Measurements from ENCODE around the gene EPHB2. TPM values are rescaled to one million over a fixed set of nuclear protein-coding genes. Genes with fewer than 3 reads are reported as not detected.
"Not testable (repeated sequence)": the region's sequence is repeated elsewhere in the genome, so short reads cannot be mapped to it uniquely, and the experiment has no call there.

Gene EPHB2
- polyA plus RNA-seq, 2 of the 4 experiments (the other 2 are of a cell fraction) = 13.0 to 35.3 TPM

DNA sequence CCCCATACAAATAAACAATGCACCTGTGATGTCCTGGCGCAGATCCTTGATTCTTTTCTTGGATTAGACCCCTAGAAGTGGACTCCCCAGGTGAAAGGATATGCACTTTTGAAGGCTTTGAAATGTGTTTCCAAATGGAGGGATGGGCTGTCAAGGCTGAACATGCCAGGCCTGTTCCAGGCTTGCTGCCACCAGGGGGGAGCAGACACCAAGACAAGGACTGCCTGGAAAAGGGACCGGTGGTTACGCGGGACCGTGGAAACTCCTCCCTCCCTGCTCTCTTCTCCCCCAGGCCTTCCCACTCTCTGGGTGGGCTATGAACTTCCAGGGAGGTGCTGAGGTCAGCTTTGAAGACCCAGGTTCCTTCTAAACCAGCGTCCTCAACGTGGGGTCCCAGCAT lies 44.9 kb upstream of the EPHB2 start (continued):
- TF ChIP-seq, protein P1, sequence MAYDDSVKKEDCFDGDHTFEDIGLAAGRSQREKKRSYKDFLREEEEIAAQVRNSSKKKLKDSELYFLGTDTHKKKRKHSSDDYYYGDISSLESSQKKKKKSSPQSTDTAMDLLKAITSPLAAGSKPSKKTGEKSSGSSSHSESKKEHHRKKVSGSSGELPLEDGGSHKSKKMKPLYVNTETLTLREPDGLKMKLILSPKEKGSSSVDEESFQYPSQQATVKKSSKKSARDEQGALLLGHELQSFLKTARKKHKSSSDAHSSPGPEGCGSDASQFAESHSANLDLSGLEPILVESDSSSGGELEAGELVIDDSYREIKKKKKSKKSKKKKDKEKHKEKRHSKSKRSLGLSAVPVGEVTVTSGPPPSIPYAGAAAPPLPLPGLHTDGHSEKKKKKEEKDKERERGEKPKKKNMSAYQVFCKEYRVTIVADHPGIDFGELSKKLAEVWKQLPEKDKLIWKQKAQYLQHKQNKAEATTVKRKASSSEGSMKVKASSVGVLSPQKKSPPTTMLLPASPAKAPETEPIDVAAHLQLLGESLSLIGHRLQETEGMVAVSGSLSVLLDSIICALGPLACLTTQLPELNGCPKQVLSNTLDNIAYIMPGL (CRISPR knock-in tag; IDR thresholded peaks at IDR 0.05; ENCODE audit: borderline replicate concordance) = no peak

DNA sequence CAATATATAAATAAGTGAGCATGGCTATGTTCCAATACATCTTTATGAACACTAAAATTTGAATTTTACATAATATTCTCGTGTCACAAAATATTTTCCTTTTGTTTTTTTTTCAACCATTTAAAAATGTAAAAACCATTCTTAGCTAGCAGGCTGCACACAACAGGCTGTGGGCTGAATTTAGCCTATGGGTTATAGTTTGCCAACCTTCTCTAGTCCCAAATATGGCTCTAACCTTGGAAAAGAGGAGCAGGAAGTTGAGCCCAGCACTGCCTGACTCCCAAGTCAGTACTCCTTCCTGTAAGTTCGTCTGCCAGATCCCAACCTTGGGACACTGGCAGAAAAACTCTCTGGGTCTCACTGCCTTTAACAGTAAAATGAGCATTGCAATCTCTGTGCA lies 44.2 kb upstream of the EPHB2 start:
- ChIA-PET CTCF (interaction anchor here (0.7 to 4.0 kb wide), 9 partner anchors 8 to 298 kb away, joined by 3 to 50 read pairs (median 6); no protein-coding TSS in a partner anchor), POLR2A (no interaction called here)
- DNase-seq (ENCODE audit: low read depth in 1 of 2, low spot score in 1 of 2) (no peak), ATAC-seq (no peak), FAIRE-seq (no peak)
- Histone ChIP-seq H3K4me3 (no peak overlapping the region), H3K27ac (no peak overlapping the region), H3K4me1 (no peaks in the 10 kb centered on the region), H3K4me2 (no peak overlapping the region), H3K9me3 (no peaks in the 10 kb centered on the region)
- TF ChIP-seq, protein P2, sequence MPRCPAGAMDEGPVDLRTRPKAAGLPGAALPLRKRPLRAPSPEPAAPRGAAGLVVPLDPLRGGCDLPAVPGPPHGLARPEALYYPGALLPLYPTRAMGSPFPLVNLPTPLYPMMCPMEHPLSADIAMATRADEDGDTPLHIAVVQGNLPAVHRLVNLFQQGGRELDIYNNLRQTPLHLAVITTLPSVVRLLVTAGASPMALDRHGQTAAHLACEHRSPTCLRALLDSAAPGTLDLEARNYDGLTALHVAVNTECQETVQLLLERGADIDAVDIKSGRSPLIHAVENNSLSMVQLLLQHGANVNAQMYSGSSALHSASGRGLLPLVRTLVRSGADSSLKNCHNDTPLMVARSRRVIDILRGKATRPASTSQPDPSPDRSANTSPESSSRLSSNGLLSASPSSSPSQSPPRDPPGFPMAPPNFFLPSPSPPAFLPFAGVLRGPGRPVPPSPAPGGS (IDR thresholded peaks at IDR 0.05) = no peak
- TF ChIP-seq TFCP2L1 (CRISPR knock-in tag; IDR thresholded peaks at IDR 0.05) = no peak
- TF ChIP-seq PHF8 (IDR thresholded peaks at IDR 0.05; ENCODE audit: borderline replicate concordance, low read depth) = no peak
- TF ChIP-seq, protein P1 (CRISPR knock-in tag; IDR thresholded peaks at IDR 0.05; ENCODE audit: borderline replicate concordance) = no peak
- TF ChIP-seq NR3C1 (IDR thresholded peaks at IDR 0.05) = no peak
- TF ChIP-seq, protein P3, sequence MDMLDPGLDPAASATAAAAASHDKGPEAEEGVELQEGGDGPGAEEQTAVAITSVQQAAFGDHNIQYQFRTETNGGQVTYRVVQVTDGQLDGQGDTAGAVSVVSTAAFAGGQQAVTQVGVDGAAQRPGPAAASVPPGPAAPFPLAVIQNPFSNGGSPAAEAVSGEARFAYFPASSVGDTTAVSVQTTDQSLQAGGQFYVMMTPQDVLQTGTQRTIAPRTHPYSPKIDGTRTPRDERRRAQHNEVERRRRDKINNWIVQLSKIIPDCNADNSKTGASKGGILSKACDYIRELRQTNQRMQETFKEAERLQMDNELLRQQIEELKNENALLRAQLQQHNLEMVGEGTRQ (IDR thresholded peaks at IDR 0.05) = no peak
- no peak for TF ChIP-seq HOXA7 (CRISPR knock-in tag; IDR thresholded peaks at IDR 0.05)
- 35% methylated on average over 2 of the region's 2 CpGs for WGBS (ENCODE audit: missing lambda C conversion rate)

DNA sequence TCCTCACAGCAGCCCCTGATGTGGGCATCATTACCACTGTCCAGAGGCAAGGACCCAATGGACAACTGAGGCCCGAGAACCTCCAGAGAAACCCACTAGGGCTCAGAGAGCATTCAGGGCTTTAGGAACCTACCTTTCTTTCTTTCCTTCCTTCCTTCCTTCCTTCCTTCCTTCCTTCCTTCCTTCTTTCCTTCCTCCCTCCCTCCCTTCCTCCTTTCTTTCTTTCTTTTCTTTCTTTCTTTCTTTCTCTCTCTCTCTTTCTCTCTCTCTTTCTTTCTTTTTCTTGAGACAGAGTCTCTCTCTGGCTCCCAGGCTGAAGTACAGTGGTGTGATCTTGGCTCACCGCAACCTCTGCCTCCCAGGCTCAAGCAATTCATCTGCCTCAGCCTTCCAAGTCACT lies 41.8 kb upstream of the EPHB2 start:
- ATAC-seq; FAIRE-seq; H3K27ac ChIP-seq; H3K9me3 ChIP-seq; H3K4me1 ChIP-seq; DNase-seq (ENCODE audit: low read depth in 1 of 2, low spot score in 1 of 2); H3K4me3 ChIP-seq; POLR2A ChIA-PET; H3K4me2 ChIP-seq: not testable (repeated sequence)
- CTCF ChIA-PET = interaction anchor here (0.6 to 4.0 kb wide), 3 partner anchors 57 to 264 kb away, joined by 3 to 50 read pairs (median 3); no protein-coding TSS in a partner anchor
- 54% methylated on average over 2 of the region's 2 CpGs for WGBS (ENCODE audit: missing lambda C conversion rate)

DNA sequence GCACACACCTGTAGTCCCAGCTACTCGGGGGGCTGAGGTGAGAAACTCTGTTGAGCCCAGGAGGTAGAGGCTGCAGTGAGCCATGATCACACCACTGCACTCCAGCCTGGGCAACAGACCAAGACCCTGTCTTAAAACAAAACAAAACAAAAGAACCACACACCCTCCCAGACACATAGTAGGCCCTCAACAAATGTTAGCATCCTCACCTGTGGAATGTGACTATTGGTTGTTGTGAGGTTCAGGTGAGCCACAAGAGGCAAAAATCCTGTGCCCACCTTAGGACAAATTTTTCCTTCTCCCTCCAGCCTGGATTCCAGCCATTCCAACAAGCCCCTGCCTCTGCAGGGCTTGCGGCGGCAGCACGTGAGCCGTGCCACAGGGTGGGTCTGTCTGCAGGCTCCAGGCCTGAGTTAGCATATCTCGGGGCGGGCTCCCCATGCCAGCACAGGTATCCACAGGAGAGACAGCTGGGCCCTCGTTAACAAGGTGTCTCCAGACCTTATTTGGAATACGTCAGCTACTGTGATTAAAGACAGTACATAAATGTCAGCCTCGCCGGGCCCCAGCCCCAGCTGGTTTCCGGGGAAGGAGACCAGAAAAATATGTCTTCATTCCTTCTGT lies 40.2 kb upstream of the EPHB2 start:
- Histone ChIP-seq H3K4me1 (0 out of 3 replicates have a peak, but pooled peaks cover 4% of the 10 kb centered on the region), H3K4me3 (no peak overlapping the region), H3K27ac (no peak overlapping the region), H3K4me2 (no peak overlapping the region), H3K9me3 (no peaks in the 10 kb centered on the region)
- TF ChIP-seq, protein P4, sequence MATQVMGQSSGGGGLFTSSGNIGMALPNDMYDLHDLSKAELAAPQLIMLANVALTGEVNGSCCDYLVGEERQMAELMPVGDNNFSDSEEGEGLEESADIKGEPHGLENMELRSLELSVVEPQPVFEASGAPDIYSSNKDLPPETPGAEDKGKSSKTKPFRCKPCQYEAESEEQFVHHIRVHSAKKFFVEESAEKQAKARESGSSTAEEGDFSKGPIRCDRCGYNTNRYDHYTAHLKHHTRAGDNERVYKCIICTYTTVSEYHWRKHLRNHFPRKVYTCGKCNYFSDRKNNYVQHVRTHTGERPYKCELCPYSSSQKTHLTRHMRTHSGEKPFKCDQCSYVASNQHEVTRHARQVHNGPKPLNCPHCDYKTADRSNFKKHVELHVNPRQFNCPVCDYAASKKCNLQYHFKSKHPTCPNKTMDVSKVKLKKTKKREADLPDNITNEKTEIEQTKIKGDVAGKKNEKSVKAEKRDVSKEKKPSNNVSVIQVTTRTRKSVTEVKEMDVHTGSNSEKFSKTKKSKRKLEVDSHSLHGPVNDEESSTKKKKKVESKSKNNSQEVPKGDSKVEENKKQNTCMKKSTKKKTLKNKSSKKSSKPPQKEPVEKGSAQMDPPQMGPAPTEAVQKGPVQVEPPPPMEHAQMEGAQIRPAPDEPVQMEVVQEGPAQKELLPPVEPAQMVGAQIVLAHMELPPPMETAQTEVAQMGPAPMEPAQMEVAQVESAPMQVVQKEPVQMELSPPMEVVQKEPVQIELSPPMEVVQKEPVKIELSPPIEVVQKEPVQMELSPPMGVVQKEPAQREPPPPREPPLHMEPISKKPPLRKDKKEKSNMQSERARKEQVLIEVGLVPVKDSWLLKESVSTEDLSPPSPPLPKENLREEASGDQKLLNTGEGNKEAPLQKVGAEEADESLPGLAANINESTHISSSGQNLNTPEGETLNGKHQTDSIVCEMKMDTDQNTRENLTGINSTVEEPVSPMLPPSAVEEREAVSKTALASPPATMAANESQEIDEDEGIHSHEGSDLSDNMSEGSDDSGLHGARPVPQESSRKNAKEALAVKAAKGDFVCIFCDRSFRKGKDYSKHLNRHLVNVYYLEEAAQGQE (IDR thresholded peaks at IDR 0.05) = no peak
- no peak for TF ChIP-seq ZFP36 (IDR thresholded peaks at IDR 0.05; ENCODE audit: borderline replicate concordance, partially characterized antibody)
- TF ChIP-seq, protein P5, sequence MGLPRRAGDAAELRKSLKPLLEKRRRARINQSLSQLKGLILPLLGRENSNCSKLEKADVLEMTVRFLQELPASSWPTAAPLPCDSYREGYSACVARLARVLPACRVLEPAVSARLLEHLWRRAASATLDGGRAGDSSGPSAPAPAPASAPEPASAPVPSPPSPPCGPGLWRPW (IDR thresholded peaks at IDR 0.05) = no peak
- TF ChIP-seq HOXB13 (CRISPR knock-in tag; IDR thresholded peaks at IDR 0.05; ENCODE audit: low read depth) = no peak
- no peak for TF ChIP-seq RAD21 (conservative IDR thresholded peaks at IDR 0.05 in 1 of 2, IDR thresholded peaks at IDR 0.05 in 1 of 2)
- no peak for TF ChIP-seq ZC3H11A (IDR thresholded peaks at IDR 0.05)
- TF ChIP-seq, protein P6, sequence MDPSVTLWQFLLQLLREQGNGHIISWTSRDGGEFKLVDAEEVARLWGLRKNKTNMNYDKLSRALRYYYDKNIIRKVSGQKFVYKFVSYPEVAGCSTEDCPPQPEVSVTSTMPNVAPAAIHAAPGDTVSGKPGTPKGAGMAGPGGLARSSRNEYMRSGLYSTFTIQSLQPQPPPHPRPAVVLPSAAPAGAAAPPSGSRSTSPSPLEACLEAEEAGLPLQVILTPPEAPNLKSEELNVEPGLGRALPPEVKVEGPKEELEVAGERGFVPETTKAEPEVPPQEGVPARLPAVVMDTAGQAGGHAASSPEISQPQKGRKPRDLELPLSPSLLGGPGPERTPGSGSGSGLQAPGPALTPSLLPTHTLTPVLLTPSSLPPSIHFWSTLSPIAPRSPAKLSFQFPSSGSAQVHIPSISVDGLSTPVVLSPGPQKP (IDR thresholded peaks at IDR 0.05; ENCODE audit: low read depth, low read length) = no peak
- TF ChIP-seq, protein P7, sequence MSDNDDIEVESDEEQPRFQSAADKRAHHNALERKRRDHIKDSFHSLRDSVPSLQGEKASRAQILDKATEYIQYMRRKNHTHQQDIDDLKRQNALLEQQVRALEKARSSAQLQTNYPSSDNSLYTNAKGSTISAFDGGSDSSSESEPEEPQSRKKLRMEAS (IDR thresholded peaks at IDR 0.05) = no peak
- no peak for TF ChIP-seq GATA3 (IDR thresholded peaks at IDR 0.05; ENCODE audit: borderline replicate concordance)
- TF ChIP-seq RNF2 (IDR thresholded peaks at IDR 0.05; ENCODE audit: borderline replicate concordance, low read depth) = no peak
- no peak for TF ChIP-seq HOXB5 (CRISPR knock-in tag; IDR thresholded peaks at IDR 0.05)
- DNase-seq (ENCODE audit: low read depth in 1 of 2, low spot score in 1 of 2) (no peak), FAIRE-seq (no peak), ATAC-seq (no peak)
- ChIA-PET CTCF (interaction anchor here (0.8 to 9.5 kb wide), 4 partner anchors 192 to 294 kb away, joined by 3 to 129 read pairs (median 6); no protein-coding TSS in a partner anchor), POLR2A (no interaction called here)
- WGBS (ENCODE audit: missing lambda C conversion rate) = 54% methylated on average over 4 of the region's 12 CpGs
